Activated CD4-positive, alpha-beta T cell treated with anti-CD3 and anti-CD28 coated beads, Interleukin-2, amount 50 U/mL, for 4 hours (primary cell): ENCODE data around the gene ZCWPW2.

ENCODE experiments used
- DNase-seq, 2 experiments: peaks; one replicate each; pipeline ENCODE4 v3.0.0-alpha.2; 2020

Gene ZCWPW2, protein sequence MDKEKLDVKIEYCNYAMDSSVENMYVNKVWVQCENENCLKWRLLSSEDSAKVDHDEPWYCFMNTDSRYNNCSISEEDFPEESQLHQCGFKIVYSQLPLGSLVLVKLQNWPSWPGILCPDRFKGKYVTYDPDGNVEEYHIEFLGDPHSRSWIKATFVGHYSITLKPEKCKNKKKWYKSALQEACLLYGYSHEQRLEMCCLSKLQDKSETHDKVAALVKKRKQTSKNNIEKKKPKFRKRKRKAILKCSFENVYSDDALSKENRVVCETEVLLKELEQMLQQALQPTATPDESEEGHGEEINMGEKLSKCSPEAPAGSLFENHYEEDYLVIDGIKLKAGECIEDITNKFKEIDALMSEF

GRCh38 chr3:28348629-28349468 lies at the start of gene ZCWPW2, which contains the start of gene AZI2:
ZCWPW2 (plus strand) TSS chr3:28348721; CDS start chr3:28413069, 64,348 bp downstream.
AZI2 (minus strand) TSS chr3:28348824; CDS start chr3:28340617, 8,207 bp downstream.
- peak; percentile 87 to 89 for DNase-seq

DNA sequence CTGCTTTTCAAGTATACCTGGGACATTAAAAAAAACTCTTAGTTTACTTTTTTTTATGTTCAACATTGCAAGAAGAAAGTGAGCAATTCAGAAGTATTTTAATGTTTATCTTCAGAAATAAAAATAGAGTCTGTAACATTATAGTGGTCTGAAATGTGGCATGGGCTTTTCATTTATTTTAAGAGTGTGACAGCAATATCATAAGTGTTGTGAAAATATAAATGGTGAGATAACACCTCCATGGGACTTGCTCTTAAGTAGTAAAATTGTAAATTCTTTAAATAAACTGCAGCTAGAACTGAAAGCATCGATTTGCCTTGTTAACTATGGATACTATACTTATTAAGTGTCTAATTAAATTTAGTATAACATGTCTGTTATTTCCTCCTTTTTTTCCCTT lies 48.8 kb upstream of the ZCWPW2 start:
- DNase-seq = no peak

DNA sequence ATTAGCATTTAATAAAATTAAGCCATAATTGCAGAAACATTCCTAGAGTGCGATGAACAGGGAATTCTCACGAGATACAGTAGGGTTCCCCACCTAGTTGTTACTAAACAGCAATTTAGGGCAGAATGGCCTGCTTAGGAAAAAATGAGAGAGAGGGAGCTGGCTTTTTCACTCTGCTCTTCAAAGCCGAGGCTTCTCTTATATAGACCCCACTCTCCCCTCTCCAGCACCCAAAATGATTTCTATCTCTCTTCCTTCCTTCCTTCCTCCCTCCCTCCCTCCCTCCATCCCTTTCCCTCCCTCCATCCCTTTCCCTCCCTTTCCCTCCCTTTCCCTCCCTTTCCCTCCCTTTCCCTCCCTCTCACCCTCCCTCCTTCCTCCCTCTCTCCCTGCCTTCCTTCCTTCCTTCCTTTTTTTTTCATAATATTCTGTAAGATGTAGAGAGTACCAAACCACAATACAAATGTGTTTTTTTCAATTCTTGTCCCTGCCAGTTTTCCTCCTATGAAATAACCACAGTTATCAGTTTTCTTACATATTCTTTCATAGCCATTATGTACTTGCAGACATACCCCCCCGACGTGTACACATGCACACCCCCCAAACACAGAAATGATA lies 48.1 kb upstream of the ZCWPW2 start:
- no peak for DNase-seq

- DNase-seq = no peak
These were observed 46.8 kb upstream of the ZCWPW2 start for GRCh38 chr3:28301688-28302087.

DNA sequence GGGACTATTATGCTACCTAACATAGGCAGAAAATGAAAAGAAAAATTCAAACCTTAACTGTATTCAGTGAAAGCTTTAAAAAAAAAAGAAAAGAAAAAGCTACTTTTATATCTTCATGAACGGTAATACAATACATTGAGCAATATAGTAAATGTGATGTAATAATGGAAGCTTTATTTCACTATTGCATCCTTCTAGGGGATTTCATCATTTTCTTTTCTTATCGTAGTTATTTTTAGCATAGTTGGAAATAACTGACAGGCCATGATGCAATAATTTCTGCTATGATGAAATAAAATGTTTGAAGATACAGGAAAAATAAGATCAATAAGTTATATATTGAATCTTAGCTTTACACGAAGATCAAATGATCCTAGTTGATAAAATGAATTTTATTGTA lies 40.3 kb upstream of the ZCWPW2 start:
- DNase-seq = no peak

DNA sequence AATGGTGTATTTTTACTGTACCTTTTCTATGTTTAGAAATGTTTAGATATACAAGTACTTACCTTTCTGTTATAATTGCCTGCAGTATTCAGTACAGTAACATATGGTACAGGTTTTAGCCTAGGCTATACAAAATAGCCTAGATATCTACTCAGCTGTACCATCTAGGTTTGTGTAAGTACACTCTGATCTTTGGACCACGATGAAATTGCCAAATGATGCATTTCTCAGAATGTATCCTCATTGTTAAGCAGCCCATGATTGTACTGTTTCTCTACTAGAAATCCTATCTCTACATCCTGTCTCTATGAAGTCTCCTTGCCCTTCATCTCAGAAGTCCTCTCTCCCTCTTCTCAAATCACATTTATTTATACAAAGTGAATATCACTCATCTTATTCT lies 32.8 kb upstream of the ZCWPW2 start:
- DNase-seq = no peak

DNA sequence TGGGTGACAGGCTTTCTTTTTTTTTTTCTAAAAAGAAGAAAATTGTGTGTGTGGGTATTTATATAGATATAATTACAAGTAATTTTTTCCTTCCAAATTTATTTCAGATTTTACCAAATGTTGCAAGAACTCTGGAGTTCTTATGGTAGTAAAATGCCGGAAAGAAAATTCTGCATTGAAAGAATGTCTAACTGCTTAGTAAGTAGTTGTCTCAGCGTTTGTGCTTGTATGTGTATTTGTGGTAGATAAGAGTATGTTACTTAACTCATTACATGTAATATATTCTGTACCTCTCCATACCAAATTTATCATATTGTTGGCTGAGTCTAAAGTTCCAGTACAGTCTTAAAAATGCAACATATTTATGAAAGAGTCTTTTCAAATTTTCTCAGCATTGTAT lies 32.3 kb upstream of the ZCWPW2 start:
- DNase-seq = no peak

GRCh38 chr3:28317438-28318022 lies 31.0 kb upstream of the ZCWPW2 start:
- DNase-seq = peak in 1 of 2 experiments; percentile 1

DNA sequence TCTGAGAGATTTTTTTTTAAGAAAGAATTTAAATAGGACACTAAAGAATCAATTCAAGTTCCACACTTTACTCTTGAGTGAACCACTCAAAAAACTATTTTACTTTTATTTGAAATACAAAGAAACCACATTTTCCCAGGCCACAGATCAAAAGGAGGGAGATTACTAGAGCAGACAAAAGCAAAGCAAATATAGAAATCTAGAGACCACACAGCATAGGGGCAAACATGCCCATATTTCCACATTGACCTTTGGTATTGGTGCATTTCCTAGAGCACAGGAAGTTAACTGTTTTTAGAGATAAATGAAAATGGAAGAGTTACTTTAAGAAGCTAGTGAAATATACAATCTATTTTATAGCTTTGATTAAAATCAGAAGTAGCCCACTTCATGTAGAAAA lies 27.5 kb upstream of the ZCWPW2 start:
- DNase-seq = no peak

GRCh38 chr3:28322464-28322863 lies 26.1 kb upstream of the ZCWPW2 start:
- DNase-seq = no peak

- DNase-seq = peak in 1 of 2 experiments; percentile 3
These were observed 22.0 kb upstream of the ZCWPW2 start for GRCh38 chr3:28326458-28326926.

DNA sequence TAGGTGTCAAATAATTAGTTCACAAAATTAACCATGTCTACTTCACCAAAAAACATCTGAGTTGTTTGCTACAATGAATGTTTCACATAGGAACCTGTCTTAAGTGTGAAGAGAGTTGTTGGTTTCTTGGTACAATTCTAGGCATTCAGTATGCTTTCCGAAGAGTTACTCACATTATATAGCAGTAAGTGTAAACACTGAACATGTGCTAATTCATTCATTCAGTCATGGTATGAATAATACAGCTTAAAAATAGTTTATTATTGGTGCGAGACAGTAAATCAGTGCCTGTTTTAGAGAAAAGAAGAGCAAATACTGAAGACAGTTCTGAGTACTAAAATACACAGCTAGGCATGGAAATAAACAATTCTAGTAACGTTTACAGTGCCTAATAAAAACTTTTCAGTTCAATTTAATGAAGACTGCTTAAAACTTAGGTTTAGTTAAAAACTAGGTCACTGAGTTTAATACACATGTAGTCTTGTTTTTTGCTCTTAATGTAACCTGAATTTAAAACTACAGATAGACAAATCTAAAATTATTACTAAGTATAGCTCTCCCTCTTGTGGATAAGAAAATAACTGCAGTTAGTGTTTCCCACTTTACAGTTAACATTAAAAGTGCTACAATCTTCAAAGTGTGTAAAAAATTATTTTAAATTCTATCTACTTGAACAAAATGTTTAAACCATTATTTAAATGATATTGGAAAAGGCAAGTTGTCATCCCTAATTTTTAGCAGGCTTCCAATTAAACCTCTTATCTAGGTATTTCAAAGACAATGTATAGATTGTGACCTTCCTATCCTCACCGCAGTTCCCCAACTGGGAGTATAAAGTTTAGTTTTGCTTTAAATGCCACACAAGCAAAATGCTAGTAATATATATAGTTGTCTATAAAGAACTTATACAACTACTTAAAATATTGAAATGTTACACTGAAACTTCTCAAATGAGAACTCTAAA lies 20.1 kb upstream of the ZCWPW2 start:
- no peak for DNase-seq

GRCh38 chr3:28334552-28334951 lies 14.0 kb upstream of the ZCWPW2 start:
- no peak for DNase-seq

- no peak for DNase-seq
These were observed 13.3 kb upstream of the ZCWPW2 start for GRCh38 chr3:28335246-28335645.

GRCh38 chr3:28337230-28337629 lies 11.3 kb upstream of the ZCWPW2 start:
- DNase-seq = no peak

DNA sequence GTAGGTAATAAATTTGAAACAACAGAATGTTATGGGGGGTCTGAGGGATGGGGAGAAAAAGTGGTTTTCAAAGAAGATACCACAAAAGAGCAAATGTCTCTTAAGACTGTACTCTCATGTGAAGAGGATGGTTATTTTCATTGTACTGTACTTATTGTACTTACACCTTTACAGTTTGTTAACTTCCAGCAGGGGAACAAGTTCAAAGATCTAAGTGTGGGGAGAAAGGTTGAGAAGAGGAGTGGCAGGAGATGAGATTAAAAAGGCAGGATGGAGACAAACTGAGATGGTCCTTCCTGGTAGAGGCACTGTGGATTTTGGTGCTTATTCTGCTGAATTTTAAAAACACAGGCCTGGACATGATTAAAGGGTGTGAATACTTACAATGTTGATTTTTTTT lies 5.4 kb upstream of the ZCWPW2 start:
- DNase-seq = no peak

DNA sequence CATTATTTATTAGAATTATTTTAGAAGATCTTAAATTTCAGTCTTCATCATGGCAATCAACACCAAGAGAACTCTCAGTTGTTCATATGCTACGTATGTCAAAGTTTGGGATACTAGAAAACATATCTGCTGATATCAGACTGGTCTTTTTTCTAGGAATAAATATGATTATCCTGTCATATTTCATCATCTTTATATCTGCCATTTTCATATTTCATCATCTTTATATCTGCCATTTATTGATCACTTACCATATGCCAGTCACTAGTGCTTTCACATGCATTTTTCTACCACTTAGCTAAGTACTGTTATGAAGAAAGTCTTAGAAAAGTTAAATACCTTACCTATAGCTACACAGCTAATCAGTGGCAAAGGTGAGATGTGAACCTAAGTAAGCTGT lies 2.8 kb upstream of the ZCWPW2 start:
- DNase-seq = no peak

GRCh38 chr3:28347374-28348264 lies 902 bp upstream of the ZCWPW2 start:
- DNase-seq = no peak

- DNase-seq = no peak
These were observed 274 bp upstream of the ZCWPW2 start for GRCh38 chr3:28348265-28348628.

GRCh38 chr3:28349469-28350000 lies 1.0 kb downstream of the ZCWPW2 start:
- DNase-seq = no peak

- no peak for DNase-seq
These were observed 27.9 kb downstream of the ZCWPW2 start for GRCh38 chr3:28376424-28376823.
